Measurements from ENCODE around the gene CFAP141.

GRCh38 chr1:154155251-154155650 lies 50.9 kb downstream of the CFAP141 start:
- TF ChIP-seq CTCF (IDR thresholded peaks at IDR 0.05) (no peak), EZH2 (IDR thresholded peaks at IDR 0.05) (no peak), EZH2phosphoT487 (IDR thresholded peaks at IDR 0.05) (no peak)
